GM10248 (cell line): ENCODE results near the gene TECR.
"Not testable (repeated sequence)": the region's sequence is repeated elsewhere in the genome, so short reads cannot be mapped to it uniquely, and the experiment has no call there.

ENCODE experiments used
- CTCF ChIA-PET: fragments of 300-600 bp; sonication (Branson Sonifier 250); formaldehyde crosslinking; extraction: SDS; loops from one replicate; lab custom pipeline; 2021; ENCODE audit warnings: antibody characterized with exemption; lab: Yijun Ruan, JAX
- POLR2A ChIA-PET: fragments of 350-650 bp; sonication (Branson Sonifier 250); formaldehyde crosslinking; extraction: SDS; loops from one replicate; lab custom pipeline; 2020; ENCODE audit warnings: antibody characterized with exemption; lab: Yijun Ruan, JAX
- DNase-seq: peaks from one replicate; pipeline ENCODE4 v3.0.0; 2012; ENCODE audit errors: extremely low spot score
- TF ChIP-seq, protein P1 (sequence below): IDR thresholded peaks from 2 replicates; pipeline ENCODE4 v1.5.1; 2012; ENCODE audit warnings: mild to moderate bottlenecking, low read depth; ENCODE audit errors: extremely low read depth, missing control alignments, control extremely low read depth

TECR gene

DNA sequence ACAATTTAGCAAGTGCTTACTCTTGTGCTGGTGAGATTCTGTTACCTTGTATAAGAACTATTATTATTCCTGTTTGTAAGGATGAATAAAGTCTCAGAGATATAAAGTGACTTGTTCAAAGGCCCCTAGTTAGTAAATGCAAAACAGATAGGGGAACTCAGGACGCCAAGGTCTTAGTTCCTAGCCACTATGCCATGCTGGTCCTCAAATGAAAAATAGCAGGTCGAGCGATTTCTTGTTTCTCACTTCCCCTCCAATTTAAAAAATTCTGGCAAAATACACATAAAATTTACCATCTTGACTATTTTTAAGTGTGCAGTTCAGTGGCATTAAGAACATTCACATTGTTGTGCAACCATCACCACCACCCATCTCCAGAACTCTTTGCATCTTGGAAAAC, 1.1 kb downstream of the TECR start:
- ChIA-PET CTCF (interaction anchor here (1.7 kb wide), 1 partner anchor 26 kb away, joined by 5 read pairs; no protein-coding TSS in a partner anchor), POLR2A (interaction anchor here (1.0 kb wide), 1 partner anchor 12 kb away, joined by 3 read pairs; the partner anchor contains the start of gene DNAJB1)
- TF ChIP-seq, protein P1, sequence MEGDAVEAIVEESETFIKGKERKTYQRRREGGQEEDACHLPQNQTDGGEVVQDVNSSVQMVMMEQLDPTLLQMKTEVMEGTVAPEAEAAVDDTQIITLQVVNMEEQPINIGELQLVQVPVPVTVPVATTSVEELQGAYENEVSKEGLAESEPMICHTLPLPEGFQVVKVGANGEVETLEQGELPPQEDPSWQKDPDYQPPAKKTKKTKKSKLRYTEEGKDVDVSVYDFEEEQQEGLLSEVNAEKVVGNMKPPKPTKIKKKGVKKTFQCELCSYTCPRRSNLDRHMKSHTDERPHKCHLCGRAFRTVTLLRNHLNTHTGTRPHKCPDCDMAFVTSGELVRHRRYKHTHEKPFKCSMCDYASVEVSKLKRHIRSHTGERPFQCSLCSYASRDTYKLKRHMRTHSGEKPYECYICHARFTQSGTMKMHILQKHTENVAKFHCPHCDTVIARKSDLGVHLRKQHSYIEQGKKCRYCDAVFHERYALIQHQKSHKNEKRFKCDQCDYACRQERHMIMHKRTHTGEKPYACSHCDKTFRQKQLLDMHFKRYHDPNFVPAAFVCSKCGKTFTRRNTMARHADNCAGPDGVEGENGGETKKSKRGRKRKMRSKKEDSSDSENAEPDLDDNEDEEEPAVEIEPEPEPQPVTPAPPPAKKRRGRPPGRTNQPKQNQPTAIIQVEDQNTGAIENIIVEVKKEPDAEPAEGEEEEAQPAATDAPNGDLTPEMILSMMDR, result no peak
- no peak for DNase-seq

GRCh38 chr19:14533450-14533849, 4.1 kb downstream of the TECR start:
- CTCF ChIA-PET, result interaction anchor here (1.4 kb wide), 1 partner anchor 37 kb away, joined by 3 read pairs; no protein-coding TSS in a partner anchor

DNA sequence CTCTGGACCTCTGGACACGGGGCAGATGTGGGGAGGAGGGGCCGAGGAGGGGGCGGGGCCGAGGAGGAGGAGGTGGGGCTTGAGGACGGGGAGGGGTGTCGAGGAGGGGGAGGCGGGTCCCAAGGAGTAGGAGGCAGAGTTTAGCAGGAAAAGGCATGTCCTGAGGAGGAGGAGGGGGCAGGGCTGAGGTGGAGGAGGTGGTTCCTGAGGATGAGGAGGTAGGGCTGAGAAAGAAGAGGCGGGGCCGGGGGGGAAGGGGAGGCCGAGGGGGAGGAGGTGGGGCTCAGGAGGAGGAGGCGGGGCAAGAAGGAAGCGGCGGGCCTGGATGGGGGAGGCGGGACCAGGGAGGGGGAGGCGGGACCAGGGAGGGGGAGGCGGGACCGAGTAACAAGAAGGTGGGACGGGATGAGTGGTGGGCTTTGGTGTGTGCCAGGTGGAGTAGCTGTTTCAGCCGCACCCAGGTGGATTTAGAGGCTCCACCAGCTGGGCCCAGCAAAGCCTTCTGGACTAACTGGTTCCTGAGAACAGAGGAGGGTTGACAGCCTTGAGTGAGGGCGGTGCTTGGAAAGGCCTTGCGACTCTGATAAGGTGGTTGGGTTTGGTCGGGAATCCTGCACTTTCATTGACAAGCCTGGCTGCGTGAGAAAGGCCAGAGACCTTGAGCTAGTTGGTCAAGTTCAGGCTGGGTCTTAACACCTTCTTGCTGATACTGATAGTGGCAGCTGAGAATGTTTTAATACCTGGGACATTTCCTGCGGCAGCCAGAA, 7.7 kb downstream of the TECR start:
- ChIA-PET CTCF (interaction anchor here (1.3 to 1.6 kb wide), 3 partner anchors 8 to 19 kb away, joined by 3 to 5 read pairs (median 4); no protein-coding TSS in a partner anchor), POLR2A (interaction anchor here (0.7 to 1.8 kb wide), 2 partner anchors 19 to 882 kb away, joined by 3 to 6 read pairs; partner anchors contain the start of gene DNAJB1)
- peak; percentile 64 for DNase-seq
- TF ChIP-seq, protein P1, result no peak

More at GRCh38 chr19:14533450-14533849, 4.1 kb downstream of the TECR start:
- TF ChIP-seq, protein P1, result no peak
- no peak for DNase-seq
- POLR2A ChIA-PET, result no interaction called here

DNA sequence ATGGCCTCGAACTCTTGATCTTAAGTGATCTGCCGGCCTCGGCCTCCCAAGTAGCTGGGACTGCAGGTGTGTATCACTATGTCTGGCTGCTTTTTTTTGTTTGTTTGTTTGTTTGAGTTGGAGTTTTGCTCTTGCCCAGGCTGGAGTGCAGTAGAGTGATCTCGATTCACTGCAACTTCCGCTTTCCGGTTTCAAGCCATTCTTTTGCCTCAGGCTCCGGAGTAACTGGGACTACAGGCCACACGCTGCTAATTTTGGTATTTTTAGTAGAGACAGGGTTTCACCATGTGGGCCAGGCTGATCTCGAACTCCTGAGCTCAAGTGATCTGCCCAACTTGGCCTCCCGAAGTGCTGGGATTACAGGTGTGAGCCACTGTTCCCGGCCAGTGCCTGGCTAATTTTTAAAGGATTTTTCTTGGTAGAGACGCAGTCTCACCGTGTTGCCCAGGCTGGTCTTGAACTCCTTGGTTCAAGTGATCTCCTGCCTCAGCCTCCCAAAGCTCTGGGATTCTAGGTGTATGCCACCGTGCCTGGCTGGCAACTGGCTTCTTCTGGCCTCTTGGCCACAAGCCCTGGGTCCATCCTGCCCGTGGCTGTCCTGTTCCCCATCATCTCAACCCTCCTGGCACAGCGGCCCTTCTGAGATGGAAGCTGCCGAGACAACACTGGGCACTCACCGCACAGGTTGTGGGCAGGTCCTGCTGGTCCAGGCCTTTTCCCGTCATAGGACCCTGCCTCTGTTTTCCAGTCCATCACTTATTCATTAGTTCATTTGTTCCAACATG, 11.5 kb downstream of the TECR start:
- ChIA-PET CTCF (interaction anchor here (1.3 to 1.5 kb wide), 2 partner anchors 13 to 16 kb away, joined by 3 to 9 read pairs; no protein-coding TSS in a partner anchor), POLR2A (no interaction called here)
- TF ChIP-seq, protein P1, result no peak
- no peak for DNase-seq

GRCh38 chr19:14541979-14542378, 12.6 kb downstream of the TECR start:
- POLR2A ChIA-PET, DNase-seq, CTCF ChIA-PET: not testable (repeated sequence)

GRCh38 chr19:14542711-14543328, 13.4 kb downstream of the TECR start:
- TF ChIP-seq, protein P1, result no peak
- CTCF ChIA-PET, result interaction anchor here (0.7 to 1.8 kb wide), 3 partner anchors 9 to 14 kb away, joined by 3 to 9 read pairs (median 3); no protein-coding TSS in a partner anchor
- POLR2A ChIA-PET, result interaction anchor here (0.6 kb wide), 1 partner anchor 76 kb away, joined by 3 read pairs; no protein-coding TSS in a partner anchor
- no peak for DNase-seq
